ENCODE results near the gene EIF2A. TPM values are rescaled to one million over a fixed set of nuclear protein-coding genes. Genes with fewer than 3 reads are reported as not detected.

The EIF2A gene
- total RNA-seq, 2 donors from 2014 or later: 71.9 to 141 TPM

DNA sequence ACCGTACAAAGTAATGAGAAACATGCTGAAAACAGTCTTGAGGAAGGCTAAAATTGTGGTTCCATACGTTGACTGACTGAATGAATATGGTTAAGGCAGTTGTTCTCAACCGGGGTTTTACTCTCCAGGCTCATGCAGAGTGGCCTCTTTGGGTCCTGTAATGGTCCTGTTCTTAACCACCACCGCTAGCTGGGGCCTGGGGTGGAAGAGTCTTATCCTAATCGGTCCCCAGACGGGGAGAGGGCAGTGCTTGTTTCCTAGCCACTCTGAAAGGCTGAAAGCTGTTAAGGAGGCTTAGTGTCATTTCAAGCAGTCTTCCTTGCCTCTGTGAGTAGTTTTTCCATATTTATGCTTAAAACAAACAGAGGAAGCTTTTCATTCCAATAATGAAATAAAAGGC lies 88.5 kb downstream of the EIF2A start:
- H3K36me3 ChIP-seq: no peaks in the 10 kb centered on the region
- no peak for DNase-seq (ENCODE audit: low spot score)
- TF ChIP-seq POLR2AphosphoS5 (IDR thresholded peaks at IDR 0.05) (no peak), POLR2A (IDR thresholded peaks at IDR 0.05) (no peak)
- TF ChIP-seq, protein P1, sequence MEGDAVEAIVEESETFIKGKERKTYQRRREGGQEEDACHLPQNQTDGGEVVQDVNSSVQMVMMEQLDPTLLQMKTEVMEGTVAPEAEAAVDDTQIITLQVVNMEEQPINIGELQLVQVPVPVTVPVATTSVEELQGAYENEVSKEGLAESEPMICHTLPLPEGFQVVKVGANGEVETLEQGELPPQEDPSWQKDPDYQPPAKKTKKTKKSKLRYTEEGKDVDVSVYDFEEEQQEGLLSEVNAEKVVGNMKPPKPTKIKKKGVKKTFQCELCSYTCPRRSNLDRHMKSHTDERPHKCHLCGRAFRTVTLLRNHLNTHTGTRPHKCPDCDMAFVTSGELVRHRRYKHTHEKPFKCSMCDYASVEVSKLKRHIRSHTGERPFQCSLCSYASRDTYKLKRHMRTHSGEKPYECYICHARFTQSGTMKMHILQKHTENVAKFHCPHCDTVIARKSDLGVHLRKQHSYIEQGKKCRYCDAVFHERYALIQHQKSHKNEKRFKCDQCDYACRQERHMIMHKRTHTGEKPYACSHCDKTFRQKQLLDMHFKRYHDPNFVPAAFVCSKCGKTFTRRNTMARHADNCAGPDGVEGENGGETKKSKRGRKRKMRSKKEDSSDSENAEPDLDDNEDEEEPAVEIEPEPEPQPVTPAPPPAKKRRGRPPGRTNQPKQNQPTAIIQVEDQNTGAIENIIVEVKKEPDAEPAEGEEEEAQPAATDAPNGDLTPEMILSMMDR (IDR thresholded peaks at IDR 0.05): no peak
- WGBS: 58% methylated on average over 6 of the region's 6 CpGs
- H3K4me1 ChIP-seq (replicated peaks): no peaks in the 10 kb centered on the region
- H3K9me3 ChIP-seq: no peaks in the 10 kb centered on the region
- no peak overlapping the region for H3K4me3 ChIP-seq
- H3K27me3 ChIP-seq (replicated peaks; ENCODE audit: insufficient read depth): no peaks in the 10 kb centered on the region
- H3K27ac ChIP-seq: no peak overlapping the region
- intact Hi-C loops (cut with DNase I): no loop called here

DNA sequence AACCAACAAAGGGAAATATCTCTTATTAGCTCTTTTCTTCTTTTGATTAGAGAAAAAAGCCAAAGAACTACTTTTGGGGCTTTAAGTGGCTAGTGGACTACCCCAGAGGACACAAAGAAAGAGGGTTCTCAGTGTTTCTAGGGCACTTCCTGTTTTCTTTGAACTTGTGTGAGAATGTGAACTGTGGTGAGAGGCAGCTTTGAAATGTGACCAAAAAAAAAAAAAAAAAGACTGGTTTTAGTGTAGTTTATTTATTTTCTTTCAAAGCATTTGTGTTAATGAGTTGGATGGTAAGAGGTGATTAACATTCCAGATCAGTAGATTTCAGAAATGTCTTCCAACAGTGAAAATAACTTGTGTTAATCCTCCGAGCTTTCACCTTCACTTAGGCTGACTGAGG lies 88.9 kb downstream of the EIF2A start:
- Histone ChIP-seq H3K4me3 (no peak overlapping the region), H3K9me3 (no peaks in the 10 kb centered on the region), H3K27me3 (replicated peaks; ENCODE audit: insufficient read depth) (no peaks in the 10 kb centered on the region), H3K27ac (no peak overlapping the region), H3K36me3 (no peaks in the 10 kb centered on the region), H3K4me1 (replicated peaks) (no peaks in the 10 kb centered on the region)
- TF ChIP-seq POLR2A (IDR thresholded peaks at IDR 0.05): no peak
- no peak for TF ChIP-seq POLR2AphosphoS5 (IDR thresholded peaks at IDR 0.05)
- TF ChIP-seq, protein P1 (IDR thresholded peaks at IDR 0.05): no peak
- DNase-seq (ENCODE audit: low spot score): no peak
- WGBS: 30% methylated on average over 1 of the region's 1 CpG
- intact Hi-C loops (cut with DNase I): no loop called here

Other genes with a start within 250 kb of the EIF2A start
- 10 to 100 TPM in 1 of 2 donors, 1 to 10 TPM in 1; 9.6 to 29.2 TPM for gene TSC22D2, start 138.5 kb upstream of the EIF2A start, total RNA-seq
- 100 to 1,000 TPM; 304 to 473 TPM for gene SERP1, start 291 bp upstream of the EIF2A start, total RNA-seq
- gene SELENOT, start 56.5 kb downstream of the EIF2A start, total RNA-seq: 100 to 1,000 TPM; 123 to 126 TPM
- gene ERICH6, start 157.1 kb downstream of the EIF2A start, total RNA-seq: under 1 TPM; 0.09 to 0.57 TPM
- 10 to 100 TPM; 47.4 to 48.9 TPM for gene SIAH2, start 216.4 kb downstream of the EIF2A start, total RNA-seq